Transverse colon (tissue), 4 donors: Measurements from ENCODE around the gene DCP1B.

Experiments
- CTCF ChIP-seq, 5 experiments: fragments of 200-600 bp in 3 of 5; fragments of 450-650 bp in 2 of 5; sonication (generic) in 3 of 5; IDR thresholded peaks; 1 replicate in 2 of 5; 2 replicates in 3 of 5; pipeline ENCODE4 v1.5.1; 2016 to 2017; ENCODE audit warnings: antibody characterized with exemption in 5 of 5, inconsistent platforms in 3 of 5, mild to moderate bottlenecking in 2 of 5, moderate library complexity in 1 of 5
- POLR2A ChIP-seq: fragments of 450-650 bp; IDR thresholded peaks from one replicate; pipeline ENCODE4 v1.6.1; 2016; ENCODE audit warnings: antibody characterized with exemption, mild to moderate bottlenecking, moderate library complexity
- POLR2AphosphoS5 ChIP-seq, 3 donors: sonication (generic); formaldehyde crosslinking; IDR thresholded peaks; one replicate each; pipeline ENCODE4 v1.6.1; 2016; ENCODE audit warnings: antibody characterized with exemption in 3 of 3

DNA sequence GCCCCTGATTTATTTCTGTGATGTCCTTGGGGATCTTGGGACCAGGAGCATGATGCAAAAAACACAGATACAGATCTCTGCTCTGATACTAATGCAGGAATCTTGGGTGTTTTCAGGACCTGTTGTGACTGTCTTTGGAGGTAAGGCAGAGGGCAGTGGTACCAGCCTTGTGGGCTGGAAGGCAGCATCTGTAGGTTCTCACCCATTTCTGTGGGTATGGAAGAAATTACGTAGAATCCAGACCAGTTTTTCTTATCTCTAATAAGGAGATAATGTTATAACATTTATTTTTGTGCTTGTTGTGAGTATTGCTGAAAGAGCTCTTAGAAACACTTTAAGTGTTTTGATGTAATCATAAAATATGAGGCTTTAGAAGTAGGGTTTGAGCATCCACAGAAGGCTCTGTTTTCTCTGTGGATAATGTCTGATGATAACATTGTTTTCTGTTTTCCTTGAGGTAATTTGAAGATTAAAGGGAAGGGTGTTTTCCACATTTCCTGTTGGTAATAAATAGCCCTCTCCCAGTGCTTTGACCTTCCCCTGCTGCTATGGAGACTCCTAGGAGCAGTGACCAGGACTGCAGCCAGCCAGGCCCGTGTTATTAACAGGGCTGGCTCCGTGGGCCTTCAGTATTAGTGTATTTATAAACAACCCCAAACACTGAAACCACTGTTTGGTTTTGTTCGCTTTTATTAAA, 9.4 kb upstream of the DCP1B start:
- TF ChIP-seq CTCF (IDR thresholded peaks at IDR 0.05): no peak
- no peak for TF ChIP-seq POLR2A
- TF ChIP-seq POLR2AphosphoS5 (IDR thresholded peaks at IDR 0.05): no peak
